ENCODE measurements around the gene ARRB1. TPM values are rescaled to one million over a fixed set of nuclear protein-coding genes. Genes with fewer than 3 reads are reported as not detected.
A peak's percentile ranks its signal among the peaks of the same experiment; 100 is the strongest.
"Not testable (repeated sequence)": the region's sequence is repeated elsewhere in the genome, so short reads cannot be mapped to it uniquely, and the experiment has no call there.

ARRB1 gene
- 16.2 TPM for polyA plus RNA-seq (ENCODE audit: insufficient read length)

DNA sequence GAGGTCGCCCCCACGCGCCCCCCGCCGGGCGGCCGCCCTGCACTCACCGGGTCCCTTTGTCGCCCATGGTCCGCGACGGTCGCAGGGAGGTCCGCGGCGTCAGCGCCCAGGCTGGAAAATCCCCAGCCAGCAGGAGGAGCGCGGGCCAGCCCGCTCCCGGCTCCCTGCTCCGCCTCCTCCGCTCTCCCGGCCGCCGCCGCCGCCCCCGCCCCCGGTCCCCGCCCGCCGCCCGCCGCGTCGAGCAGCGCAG is at the start of gene ARRB1:
Gene ARRB1, minus strand, starts transcription at position 121 of the 250 bp plus-strand sequence. Its CDS starts 54 bp downstream, at position 67.
- no peak for DNase-seq (ENCODE audit: low read depth)

GRCh38 chr11:75400146-75400865 is 48.8 kb upstream of the ARRB1 start:
- DNase-seq (ENCODE audit: low read depth), result no peak

- DNase-seq (ENCODE audit: low read depth), result peak; percentile 86
Observed at GRCh38 chr11:75399344-75400145, 48.1 kb upstream of the ARRB1 start, which contains the start of gene RPS3. TSS of gene RPS3 (plus strand) at chr11:75399518. CDS start at chr11:75399548, 30 bp downstream.

- DNase-seq (ENCODE audit: low read depth), result no peak
Observed at GRCh38 chr11:75398906-75399305, 47.4 kb upstream of the ARRB1 start.

DNA sequence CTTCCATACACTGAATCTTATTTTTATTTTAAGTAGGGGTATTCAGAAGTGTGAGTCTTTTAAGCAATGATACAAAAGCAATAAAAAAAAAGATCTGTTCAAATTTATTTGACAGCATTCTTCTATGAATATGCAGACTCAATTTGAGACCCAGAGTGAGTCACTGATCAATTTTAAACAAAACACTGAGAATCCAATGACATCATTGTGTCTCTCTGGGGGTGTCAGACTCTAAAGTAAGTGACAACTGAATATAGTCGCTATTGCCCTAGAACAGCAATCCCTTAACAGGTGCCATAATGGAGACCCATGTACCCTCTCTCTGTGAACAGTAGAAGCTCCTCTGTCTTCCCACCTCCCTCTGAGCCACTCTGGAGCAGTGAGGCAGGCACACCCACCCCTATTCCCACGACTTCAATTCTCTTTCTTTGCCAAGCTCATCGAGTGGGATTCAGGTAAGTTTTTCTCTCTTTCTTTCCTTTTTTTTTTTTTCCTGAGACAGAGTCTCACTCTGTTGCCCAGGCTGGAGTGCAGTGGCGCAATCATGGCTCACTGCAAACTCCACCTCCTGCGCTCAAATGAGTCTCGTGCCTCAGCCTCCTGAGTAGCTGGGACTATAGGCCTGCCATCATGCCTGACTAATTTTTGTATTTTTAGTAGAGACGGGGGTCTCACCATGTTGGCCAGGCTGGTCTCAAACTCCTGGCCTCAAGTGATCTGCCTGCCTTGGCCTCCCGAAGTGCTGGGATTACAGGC is 42.8 kb upstream of the ARRB1 start:
- DNase-seq (ENCODE audit: low read depth), result no peak

GRCh38 chr11:75389925-75390324 is 38.5 kb upstream of the ARRB1 start:
- DNase-seq (ENCODE audit: low read depth), result no peak

- DNase-seq (ENCODE audit: low read depth), result no peak
Observed at GRCh38 chr11:75389276-75389605, 37.8 kb upstream of the ARRB1 start.

GRCh38 chr11:75388386-75389275 is 37.2 kb upstream of the ARRB1 start:
- peak; percentile 52 for DNase-seq (ENCODE audit: low read depth)

GRCh38 chr11:75387736-75388294 is 36.4 kb upstream of the ARRB1 start:
- no peak for DNase-seq (ENCODE audit: low read depth)

DNA sequence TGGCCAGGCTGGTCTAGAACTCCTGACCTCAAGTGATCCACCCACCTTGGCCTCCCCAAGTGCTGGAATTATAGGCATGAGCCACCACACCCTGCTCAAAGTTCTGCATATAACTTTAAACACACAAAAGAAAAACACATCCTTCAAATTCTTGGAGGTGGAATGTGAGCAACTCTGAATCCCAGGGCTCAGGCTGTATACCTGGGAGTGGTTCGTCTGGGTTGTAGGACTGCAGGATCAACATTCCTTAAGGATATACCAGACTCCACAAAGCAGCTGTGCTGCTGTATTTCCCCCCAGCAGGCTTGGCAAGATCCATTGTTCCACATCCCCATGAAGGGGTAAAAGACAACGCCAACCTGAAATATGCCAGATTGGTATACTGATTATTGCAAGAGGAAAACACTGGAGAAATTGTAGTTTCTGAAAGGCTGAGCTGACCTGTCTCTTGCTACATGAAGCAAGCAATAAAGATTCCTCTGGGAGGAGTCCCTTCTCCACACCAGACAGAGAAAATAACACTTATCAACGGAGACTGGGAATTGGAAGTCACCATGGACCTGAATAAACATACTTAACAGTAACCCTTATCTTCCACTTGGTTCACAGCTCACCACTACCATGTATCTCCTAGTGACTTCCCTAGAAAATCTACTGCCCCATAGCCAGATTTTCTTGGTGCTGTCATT is 35.6 kb upstream of the ARRB1 start:
- DNase-seq (ENCODE audit: low read depth), result no peak

DNA sequence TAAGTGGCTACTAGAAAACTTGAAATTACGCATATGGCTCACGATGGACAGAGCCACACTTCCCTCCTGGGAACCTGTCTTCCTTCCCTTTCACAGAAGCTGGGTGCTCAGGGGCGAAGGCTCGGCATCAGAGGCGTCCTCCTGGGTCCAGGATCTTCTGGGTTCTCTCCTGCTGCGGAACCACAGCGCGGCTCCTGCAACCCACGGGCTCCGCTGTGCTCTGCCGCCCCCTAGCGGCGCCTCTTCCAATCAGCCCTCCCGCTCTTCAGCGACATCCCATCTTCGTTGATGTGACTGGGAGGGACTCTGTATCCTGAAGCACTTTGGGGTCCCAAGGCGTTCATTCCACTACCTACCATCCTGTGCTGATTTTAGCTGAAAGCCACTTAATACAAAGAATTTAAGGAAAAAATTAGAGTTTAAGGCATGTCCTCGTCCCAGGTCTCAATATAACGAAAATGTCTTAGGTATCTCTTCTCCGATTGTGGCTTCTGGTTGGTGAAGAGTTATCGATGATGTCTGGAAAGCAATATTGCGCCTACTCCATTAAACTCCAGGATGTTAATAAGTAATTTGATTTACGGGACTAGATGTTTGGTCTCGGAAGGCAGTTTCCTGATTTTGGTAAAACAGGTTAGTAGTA is 33.1 kb upstream of the ARRB1 start:
- DNase-seq (ENCODE audit: low read depth), result peak; percentile 39

- DNase-seq (ENCODE audit: low read depth), result no peak
Observed at GRCh38 chr11:75383246-75383645, 31.8 kb upstream of the ARRB1 start.

DNA sequence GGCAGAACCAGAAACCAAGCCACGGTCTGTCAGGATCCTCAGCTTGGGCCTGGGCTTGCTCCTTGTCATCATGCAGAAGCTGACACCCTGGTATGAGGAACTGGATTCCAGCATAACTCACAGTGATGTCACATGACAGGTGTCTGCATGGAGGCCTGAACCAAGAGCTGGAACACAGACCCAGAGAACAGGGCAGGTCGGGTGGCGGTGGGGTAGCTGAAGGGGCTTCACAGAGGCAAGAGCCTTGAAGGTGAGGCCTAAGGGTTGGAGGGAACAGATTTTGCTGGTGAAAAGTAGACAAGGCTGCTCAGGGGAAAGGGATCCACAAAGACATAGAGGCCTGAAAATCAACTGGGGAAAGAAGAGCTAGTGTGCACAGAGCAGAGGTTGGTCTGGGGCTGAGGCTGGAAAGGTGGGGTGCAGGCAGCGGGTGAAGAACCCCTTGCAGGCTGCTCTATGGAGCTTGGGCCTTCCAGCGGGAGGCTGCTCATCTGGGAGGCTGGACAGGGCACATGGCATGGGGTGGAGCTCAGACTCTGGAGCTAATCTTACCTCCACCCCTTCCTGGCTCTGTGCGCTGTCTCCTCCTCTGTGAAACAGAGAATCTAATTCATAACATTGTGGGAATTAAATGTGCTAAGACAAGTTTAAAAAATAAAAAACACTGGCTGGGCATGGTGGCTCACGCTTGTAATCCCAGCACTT is 29.4 kb upstream of the ARRB1 start:
- DNase-seq (ENCODE audit: low read depth), result no peak

GRCh38 chr11:75380245-75380644 is 28.8 kb upstream of the ARRB1 start:
- DNase-seq (ENCODE audit: low read depth), result no peak

- DNase-seq (ENCODE audit: low read depth), result not testable (repeated sequence)
Observed at GRCh38 chr11:75378776-75379175, 27.3 kb upstream of the ARRB1 start.

- DNase-seq (ENCODE audit: low read depth), result no peak
Observed at GRCh38 chr11:75376175-75376574, 24.7 kb upstream of the ARRB1 start.

DNA sequence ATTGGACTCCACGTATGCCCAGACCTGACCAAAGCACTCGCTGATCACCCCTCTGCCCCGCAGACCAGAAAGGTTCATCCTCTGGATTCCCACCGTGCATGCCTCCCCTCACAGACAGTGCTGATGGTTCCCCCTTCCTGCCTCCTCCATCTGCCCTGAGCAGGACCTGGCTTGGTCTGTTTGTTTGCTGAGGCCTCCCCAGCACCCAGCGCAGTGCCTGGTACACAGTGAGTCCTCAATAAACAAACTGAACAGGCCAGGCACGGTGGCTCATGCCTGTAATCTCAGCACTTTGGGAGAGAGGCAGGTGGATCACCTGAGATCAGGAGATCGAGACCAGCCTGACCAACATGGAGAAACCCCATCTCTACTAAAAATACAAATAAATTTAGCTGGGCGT is 24.2 kb upstream of the ARRB1 start:
- no peak for DNase-seq (ENCODE audit: low read depth)

- no peak for DNase-seq (ENCODE audit: low read depth)
Observed at GRCh38 chr11:75374646-75375045, 23.2 kb upstream of the ARRB1 start.

DNA sequence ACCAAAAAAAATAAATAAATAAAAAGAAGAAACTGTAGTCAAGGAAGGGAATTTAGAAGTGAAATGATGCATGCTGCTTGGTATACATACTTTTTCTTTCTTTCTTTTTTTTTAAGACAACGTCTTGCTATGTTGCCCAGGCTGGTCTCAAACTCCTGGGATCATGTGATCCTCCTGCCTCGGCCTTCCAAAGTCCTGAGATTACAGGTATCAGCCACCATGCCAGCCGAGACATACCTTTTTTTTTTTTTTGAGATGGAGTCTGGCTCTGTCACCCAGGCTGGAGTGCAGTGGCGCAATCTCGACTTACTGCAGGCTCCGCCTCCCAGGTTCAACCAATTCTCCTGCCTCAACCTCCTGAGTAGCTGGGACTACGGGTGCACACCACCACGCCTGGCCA is 21.7 kb upstream of the ARRB1 start:
- DNase-seq (ENCODE audit: low read depth), result no peak
